ENCODE measurements around the gene RGL1.

DNA sequence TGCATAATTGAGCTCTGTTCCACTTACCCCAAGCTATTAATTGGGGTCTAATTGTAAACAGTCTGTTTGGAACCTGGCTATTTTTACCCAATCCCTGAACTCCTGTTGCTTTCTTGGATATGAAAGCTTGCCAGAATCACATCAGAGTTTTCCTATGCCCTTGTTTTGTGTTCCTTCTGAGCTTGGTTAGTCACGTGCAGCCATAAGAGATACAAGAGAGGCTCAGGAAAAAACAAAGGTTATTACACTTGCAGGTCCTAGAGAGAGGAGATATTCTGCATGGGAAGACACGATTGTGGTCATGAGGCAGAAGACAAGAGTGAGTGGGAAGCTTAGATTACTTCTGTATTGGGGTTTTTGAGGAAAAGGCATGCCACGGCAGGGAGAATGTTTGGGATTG, 46.0 kb upstream of the RGL1 start:
- TF ChIP-seq, protein P1, sequence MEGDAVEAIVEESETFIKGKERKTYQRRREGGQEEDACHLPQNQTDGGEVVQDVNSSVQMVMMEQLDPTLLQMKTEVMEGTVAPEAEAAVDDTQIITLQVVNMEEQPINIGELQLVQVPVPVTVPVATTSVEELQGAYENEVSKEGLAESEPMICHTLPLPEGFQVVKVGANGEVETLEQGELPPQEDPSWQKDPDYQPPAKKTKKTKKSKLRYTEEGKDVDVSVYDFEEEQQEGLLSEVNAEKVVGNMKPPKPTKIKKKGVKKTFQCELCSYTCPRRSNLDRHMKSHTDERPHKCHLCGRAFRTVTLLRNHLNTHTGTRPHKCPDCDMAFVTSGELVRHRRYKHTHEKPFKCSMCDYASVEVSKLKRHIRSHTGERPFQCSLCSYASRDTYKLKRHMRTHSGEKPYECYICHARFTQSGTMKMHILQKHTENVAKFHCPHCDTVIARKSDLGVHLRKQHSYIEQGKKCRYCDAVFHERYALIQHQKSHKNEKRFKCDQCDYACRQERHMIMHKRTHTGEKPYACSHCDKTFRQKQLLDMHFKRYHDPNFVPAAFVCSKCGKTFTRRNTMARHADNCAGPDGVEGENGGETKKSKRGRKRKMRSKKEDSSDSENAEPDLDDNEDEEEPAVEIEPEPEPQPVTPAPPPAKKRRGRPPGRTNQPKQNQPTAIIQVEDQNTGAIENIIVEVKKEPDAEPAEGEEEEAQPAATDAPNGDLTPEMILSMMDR (IDR thresholded peaks at IDR 0.05) = no peak
- no peak for TF ChIP-seq POLR2A (IDR thresholded peaks at IDR 0.05)

All from lower leg skin (tissue), 3 donors.